ENCODE measurements around the gene DDX54.
A peak's percentile ranks its signal among the peaks of the same experiment; 100 is the strongest.

Gene DDX54

DNA sequence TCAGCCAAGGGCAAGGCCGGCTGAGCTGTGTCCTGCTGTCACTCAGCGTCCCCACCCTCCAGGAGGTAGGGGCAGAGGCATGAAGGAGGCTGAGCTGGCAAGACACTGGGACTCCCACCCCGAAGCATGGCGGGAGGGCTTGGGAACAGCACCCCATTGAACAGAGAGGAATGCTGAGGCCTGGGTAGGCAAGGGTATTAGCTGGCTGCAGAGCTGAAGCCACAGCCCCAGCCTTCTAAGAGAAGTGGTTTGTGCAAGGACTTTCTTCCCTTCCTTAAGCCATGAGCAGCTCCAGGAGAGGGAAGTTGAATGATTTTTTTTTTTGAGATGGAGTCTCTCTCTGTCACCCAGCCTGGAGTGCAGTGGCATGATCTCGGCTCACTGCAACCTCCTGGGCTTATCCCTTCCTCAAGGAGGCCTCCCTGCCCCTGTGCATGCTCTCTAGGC lies 42.4 kb downstream of the DDX54 start:
- H3K27ac ChIP-seq = peak overlapping the region; percentile 46; the same call in 1 of the 2 replicates
- TF ChIP-seq CTCF (conservative IDR thresholded peaks at IDR 0.05) = no peak

DNA sequence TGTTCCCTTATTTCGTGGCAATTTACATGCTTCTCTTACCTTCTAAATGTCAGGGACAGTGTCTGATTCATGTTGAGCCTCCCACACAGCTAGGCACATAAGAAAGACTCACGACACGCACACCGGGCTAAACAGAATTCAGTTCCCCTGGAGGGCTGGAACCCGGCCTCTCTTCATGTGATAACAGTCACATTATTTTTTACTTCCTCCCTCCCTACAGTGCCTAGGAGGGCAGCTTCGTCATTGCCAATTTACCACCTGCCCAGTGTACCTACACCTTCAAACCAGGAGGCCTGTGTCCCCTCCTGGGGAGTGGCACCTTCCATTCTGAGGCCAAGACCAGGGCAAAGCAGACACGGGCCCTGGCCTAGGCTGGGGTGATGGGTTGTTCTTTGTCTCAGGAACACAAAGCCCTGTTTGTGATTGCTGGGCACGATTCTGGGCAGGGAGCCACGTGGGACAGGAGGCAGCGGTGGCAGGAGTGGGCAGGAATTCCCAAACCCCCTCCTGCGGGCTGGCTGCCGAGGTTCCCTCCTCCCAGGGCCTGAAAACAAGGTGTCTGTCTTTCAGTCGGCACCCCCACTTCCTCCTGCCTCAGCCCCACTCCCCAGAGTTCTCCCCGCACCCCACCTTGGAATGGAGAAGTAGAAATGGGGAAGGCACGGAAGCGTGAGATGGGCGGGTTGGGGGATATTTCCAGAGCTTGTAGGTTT lies 42.9 kb downstream of the DDX54 start:
- H3K27ac ChIP-seq = peak overlapping the region; percentile 46; the same call in 1 of the 2 replicates
- no peak for TF ChIP-seq CTCF (conservative IDR thresholded peaks at IDR 0.05)

DNA sequence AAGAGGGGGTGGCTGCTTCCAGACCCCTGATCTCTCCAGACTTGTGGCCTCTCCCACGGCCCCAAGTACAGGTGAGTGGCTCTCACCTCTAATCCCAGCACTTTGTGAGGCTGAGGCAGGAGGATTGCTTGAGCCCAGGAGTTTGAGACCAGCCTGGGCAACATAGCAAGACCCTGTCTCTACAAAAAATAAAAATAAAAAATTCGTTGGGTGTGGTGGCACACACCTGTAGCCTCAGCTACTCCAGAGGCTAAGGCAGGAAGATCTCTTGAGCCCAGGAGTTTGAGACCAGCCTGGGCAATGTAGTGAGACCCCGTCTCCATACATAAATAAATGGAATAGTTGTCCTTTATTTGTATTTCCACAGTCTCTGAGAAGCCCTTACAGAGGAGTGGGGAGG lies 43.6 kb downstream of the DDX54 start:
- peak overlapping the region; percentile 46; the same call in 1 of the 2 replicates for H3K27ac ChIP-seq

DNA sequence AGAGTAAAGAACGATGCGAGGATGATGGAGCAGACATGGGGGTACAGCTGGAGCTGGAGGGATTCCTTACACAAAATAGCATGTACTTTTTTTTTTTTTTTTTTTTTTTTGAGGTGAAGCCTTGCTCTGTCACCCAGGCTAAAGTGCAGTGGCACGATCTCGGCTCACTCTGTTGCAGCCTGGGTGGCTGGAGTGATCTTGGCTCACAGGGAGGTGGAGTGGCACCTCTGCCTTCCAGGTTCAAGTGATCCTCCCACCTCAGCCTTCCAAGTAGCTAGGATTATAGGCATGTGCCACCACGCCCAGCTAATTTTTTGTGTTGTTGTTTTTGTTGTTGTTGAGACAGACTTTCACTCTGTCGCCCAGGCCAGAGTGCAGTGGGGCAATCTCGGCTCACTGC lies 44.6 kb downstream of the DDX54 start:
- TF ChIP-seq CTCF (conservative IDR thresholded peaks at IDR 0.05) = no peak
- no peak overlapping the region for H3K27ac ChIP-seq

GRCh38 chr12:113138826-113139225 lies 46.5 kb downstream of the DDX54 start:
- no peak for TF ChIP-seq CTCF (conservative IDR thresholded peaks at IDR 0.05)
- H3K27ac ChIP-seq = no peak overlapping the region

DNA sequence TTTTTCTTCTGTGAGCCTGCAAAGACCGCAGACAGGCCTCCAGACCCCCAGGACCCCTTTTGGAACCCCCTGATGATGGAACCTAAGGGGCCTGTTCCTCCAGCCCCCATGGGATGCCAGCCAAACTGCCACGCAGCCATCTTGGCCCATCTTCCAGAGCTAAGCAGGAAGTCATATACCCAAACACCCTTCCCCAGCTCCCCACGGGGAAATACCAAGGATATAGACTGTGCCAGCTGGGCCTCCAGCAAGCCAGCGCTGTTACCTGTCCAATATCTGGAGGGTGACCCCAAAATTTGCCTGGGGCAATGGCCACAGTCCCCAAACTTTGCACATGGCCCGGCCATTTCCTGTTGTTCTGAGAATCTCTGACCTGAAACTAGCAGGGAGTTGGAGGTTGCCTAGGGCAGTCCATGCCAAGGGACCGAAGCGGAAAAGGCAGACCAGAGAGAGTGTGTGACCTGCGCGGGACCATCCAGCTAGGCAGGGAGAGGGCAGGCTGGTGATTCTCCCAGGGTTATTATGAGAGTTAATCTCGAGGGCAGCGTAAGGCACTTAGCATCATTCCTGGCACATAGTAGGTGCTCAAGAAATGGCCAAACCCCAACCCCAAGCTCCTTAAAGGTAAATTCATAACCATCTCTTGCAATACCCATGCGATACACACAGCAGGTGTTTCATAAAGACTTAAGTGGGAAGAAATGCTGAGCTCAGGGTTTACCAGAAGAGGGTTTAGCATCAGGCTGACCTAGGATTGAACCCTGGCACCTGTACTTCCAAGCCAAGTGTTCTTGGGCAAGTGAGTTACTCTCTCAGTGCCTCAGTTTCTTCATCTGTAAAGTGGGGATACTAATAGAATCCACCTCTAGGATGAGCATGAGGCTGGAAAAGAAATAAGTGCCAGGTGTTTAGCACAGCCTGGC lies 47.2 kb downstream of the DDX54 start:
- TF ChIP-seq CTCF (conservative IDR thresholded peaks at IDR 0.05) = no peak
- H3K27ac ChIP-seq = no peak overlapping the region

- H3K27ac ChIP-seq = no peak overlapping the region
- no peak for TF ChIP-seq CTCF (conservative IDR thresholded peaks at IDR 0.05)
These were observed 48.2 kb downstream of the DDX54 start for GRCh38 chr12:113136990-113137511.

Measured in VCaP (cell line).